ENCODE results near the gene SLIT3. TPM values are rescaled to one million over a fixed set of nuclear protein-coding genes. Genes with fewer than 3 reads are reported as not detected.

SLIT3 gene
- total RNA-seq, 2 experiments from 2014 or later = not detected

DNA sequence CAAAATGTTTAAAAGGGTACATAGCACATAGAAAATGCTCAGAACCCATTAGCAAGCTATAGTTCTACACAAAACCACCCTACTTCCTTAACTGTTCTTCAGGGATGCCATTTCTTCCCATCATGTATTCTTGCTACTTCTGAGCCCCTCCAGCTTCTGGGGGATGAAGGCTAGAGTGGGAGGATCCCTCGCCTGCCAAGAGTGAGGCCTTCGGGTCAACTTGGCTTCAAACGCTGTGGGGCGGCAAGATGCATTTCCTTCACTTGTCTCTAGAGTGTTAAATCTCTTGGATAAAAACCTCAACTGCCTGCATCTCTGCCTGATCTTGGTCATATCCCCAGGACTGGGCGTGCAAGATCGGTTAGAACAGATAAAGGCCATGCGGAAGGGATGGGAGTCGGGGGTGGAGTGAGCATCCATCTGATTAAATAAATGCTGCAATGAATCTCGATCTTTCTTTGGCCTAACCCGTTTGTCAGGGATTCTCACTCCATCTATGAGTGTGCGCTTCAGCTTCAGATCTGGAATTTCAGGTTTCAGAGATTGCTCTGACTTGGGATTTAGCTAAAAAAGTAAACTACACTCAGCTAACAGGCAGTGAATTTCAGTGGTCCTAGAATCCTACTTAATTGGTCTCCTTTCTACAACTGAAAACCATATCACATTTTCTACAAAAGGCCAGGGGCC is 603.8 kb downstream of the SLIT3 start:
- CTCF ChIA-PET = no interaction called here
- no peak overlapping the region for H3K4me3 ChIP-seq (ENCODE audit: low read length)
- H3K36me3 Mint-ChIP-seq (ENCODE audit: low read depth) = no peaks in the 10 kb centered on the region
- H3K27me3 ChIP-seq (ENCODE audit: control insufficient read depth in 1 of 2, insufficient read depth in 2 of 2, low read length in 2 of 2) = no peaks in the 10 kb centered on the region
- intact Hi-C loops (cut with DNase I, micrococcal nuclease) = no loop called here
- no peaks in the 10 kb centered on the region for H3K36me3 ChIP-seq (ENCODE audit: insufficient read depth, low read length)
- POLR2A ChIA-PET = no interaction called here
- no peak for ATAC-seq (ENCODE audit: poor library complexity)
- no peak overlapping the region for H3K27ac ChIP-seq (ENCODE audit: low read depth in 1 of 2, low read length in 2 of 2)
- no peak overlapping the region for H3K27ac Mint-ChIP-seq
- peaks cover 6% of the 10 kb centered on the region for H3K27me3 Mint-ChIP-seq
- no peaks in the 10 kb centered on the region for H3K4me1 Mint-ChIP-seq (ENCODE audit: low read depth)
- no peaks in the 10 kb centered on the region for H3K9me3 Mint-ChIP-seq
- H3K4me3 Mint-ChIP-seq = no peak overlapping the region
- H3K9me3 ChIP-seq (ENCODE audit: control insufficient read depth in 1 of 2, insufficient read depth in 1 of 2, low read length in 2 of 2) = no peaks in the 10 kb centered on the region
- TF ChIP-seq, protein P1, sequence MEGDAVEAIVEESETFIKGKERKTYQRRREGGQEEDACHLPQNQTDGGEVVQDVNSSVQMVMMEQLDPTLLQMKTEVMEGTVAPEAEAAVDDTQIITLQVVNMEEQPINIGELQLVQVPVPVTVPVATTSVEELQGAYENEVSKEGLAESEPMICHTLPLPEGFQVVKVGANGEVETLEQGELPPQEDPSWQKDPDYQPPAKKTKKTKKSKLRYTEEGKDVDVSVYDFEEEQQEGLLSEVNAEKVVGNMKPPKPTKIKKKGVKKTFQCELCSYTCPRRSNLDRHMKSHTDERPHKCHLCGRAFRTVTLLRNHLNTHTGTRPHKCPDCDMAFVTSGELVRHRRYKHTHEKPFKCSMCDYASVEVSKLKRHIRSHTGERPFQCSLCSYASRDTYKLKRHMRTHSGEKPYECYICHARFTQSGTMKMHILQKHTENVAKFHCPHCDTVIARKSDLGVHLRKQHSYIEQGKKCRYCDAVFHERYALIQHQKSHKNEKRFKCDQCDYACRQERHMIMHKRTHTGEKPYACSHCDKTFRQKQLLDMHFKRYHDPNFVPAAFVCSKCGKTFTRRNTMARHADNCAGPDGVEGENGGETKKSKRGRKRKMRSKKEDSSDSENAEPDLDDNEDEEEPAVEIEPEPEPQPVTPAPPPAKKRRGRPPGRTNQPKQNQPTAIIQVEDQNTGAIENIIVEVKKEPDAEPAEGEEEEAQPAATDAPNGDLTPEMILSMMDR (IDR thresholded peaks at IDR 0.05) = no peak
- H3K4me1 ChIP-seq (ENCODE audit: insufficient read depth, low read length) = no peaks in the 10 kb centered on the region
- no peak for DNase-seq

DNA sequence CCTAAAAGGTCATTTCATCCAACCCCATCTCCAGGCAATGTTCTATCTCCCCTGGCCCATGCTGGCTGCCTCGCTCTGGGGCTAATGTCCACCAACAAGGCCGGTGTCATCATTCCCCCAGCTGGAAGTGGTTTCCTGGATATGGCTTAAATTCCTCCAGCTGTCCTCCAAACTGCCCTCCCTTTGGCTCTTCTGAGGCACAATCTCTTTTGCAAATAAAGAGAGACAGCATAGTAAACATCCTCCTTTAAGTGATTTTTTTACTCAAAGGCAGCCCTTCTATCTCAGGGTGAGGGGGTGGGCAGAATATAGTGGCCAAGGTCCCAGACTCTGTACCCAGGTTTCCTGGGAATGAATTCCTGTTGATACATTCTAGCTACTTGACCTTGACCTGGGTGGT is 604.3 kb downstream of the SLIT3 start:
- TF ChIP-seq, protein P1 (IDR thresholded peaks at IDR 0.05) = no peak
- H3K27me3 Mint-ChIP-seq = peaks cover 6% of the 10 kb centered on the region
- H3K4me1 Mint-ChIP-seq (ENCODE audit: low read depth) = no peaks in the 10 kb centered on the region
- H3K27ac Mint-ChIP-seq = no peak overlapping the region
- no peaks in the 10 kb centered on the region for H3K36me3 ChIP-seq (ENCODE audit: insufficient read depth, low read length)
- POLR2A ChIA-PET = no interaction called here
- no peak overlapping the region for H3K4me3 ChIP-seq (ENCODE audit: low read length)
- ATAC-seq (ENCODE audit: poor library complexity) = no peak
- CTCF ChIA-PET = no interaction called here
- intact Hi-C loops (cut with DNase I, micrococcal nuclease) = no loop called here
- H3K27me3 ChIP-seq (ENCODE audit: control insufficient read depth in 1 of 2, insufficient read depth in 2 of 2, low read length in 2 of 2) = peaks cover 0 to 1% of the 10 kb centered on the region in 2 experiments
- H3K36me3 Mint-ChIP-seq (ENCODE audit: low read depth) = no peaks in the 10 kb centered on the region
- no peak overlapping the region for H3K27ac ChIP-seq (ENCODE audit: low read depth in 1 of 2, low read length in 2 of 2)
- H3K4me3 Mint-ChIP-seq = no peak overlapping the region
- H3K9me3 ChIP-seq (ENCODE audit: control insufficient read depth in 1 of 2, insufficient read depth in 1 of 2, low read length in 2 of 2) = no peaks in the 10 kb centered on the region
- DNase-seq = no peak
- no peaks in the 10 kb centered on the region for H3K9me3 Mint-ChIP-seq
- H3K4me1 ChIP-seq (ENCODE audit: insufficient read depth, low read length) = no peaks in the 10 kb centered on the region

DNA sequence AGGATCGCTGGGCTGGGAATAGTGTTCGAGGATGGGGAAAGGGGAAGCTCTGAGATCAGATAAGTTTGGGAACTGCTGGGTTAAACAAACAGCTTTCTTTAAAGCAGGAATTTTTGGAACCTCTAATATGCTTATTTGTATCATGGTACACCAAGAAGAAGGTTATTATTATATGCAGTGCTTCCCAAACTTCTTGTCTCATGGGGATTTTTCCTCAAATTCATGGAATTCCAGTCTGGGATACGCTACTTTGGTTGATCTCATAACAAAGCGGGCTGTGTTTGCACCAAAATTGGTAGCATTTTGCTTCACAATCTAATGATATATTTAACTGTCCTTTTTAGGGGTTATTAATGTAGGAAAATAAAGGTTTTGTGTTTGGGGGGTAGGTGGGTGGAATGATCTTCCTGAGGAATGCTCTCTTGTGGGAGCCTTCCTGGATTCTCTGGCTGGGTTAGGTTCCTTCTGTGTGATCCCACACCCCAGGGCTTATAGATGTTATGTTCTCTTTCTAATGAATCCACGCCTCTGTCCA is 605.6 kb downstream of the SLIT3 start:
- Mint-ChIP-seq H3K4me3 (no peak overlapping the region), H3K27me3 (peaks cover 6% of the 10 kb centered on the region), H3K36me3 (ENCODE audit: low read depth) (no peaks in the 10 kb centered on the region), H3K4me1 (ENCODE audit: low read depth) (no peaks in the 10 kb centered on the region), H3K27ac (no peak overlapping the region), H3K9me3 (no peaks in the 10 kb centered on the region)
- Histone ChIP-seq H3K27ac (ENCODE audit: low read depth in 1 of 2, low read length in 2 of 2) (no peak overlapping the region), H3K4me3 (ENCODE audit: low read length) (no peak overlapping the region), H3K9me3 (ENCODE audit: control insufficient read depth in 1 of 2, insufficient read depth in 1 of 2, low read length in 2 of 2) (no peaks in the 10 kb centered on the region), H3K36me3 (ENCODE audit: insufficient read depth, low read length) (no peaks in the 10 kb centered on the region), H3K27me3 (ENCODE audit: control insufficient read depth in 1 of 2, insufficient read depth in 2 of 2, low read length in 2 of 2) (peaks cover 0 to 5% of the 10 kb centered on the region in 2 experiments), H3K4me1 (ENCODE audit: insufficient read depth, low read length) (no peaks in the 10 kb centered on the region)
- CTCF ChIA-PET = no interaction called here
- intact Hi-C loops (cut with DNase I, micrococcal nuclease) = no loop called here
- POLR2A ChIA-PET = no interaction called here
- TF ChIP-seq, protein P1 (IDR thresholded peaks at IDR 0.05) = no peak
- no peak for DNase-seq
- ATAC-seq (ENCODE audit: poor library complexity) = no peak
